Measurements from ENCODE around the gene LAGE3. TPM values are rescaled to one million over a fixed set of nuclear protein-coding genes. Genes with fewer than 3 reads are reported as not detected.

The LAGE3 gene
- total and polyA plus RNA-seq, 9 donors: 2.7 to 39.3 (median 22.9) TPM

DNA sequence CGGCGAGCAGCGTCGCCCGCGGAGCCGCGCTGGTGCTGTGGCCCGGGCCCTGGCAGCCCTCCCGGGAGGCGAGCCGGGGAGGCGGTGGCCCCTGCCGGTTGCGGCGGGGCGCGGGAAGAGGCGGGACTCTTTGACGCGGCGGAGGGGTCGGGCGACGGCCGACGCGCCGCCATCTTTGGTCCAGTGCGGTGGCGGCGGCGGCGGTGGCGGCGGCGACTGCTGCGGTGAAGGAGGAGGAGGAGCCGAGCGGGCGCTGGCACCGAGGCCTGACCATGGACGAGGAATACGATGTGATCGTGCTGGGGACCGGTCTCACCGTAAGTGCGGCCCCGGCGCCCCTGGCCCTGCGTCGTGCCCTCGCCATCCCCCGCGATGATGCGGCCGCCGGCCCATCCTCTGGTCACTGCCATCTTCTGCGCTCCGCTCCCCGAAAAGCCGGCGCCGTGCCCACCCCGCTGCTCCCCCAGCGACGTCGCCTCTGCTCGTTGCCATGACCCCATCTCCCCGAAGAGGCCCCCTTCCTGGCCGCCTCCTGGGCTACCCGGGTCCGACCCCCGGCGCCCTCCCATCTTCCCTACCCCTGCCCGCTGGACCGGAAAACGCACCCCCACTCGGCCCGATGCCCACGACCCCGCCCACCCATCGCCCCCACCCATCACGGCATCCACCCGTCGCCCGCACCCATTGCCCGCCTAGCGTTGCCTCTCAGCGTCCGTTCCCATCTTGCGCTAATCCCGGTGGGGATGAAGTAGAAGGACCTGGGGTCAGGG, 41.9 kb downstream of the LAGE3 start, which contains the start of gene GDI1:
Gene GDI1 (plus strand): TSS at position 172 of the 770 bp plus-strand sequence. CDS start 101 bp downstream, at position 273.
- Histone ChIP-seq H3K4me3 (peak within 1 kb of the TSS; percentile 64), H3K27me3 (no peaks in the 10 kb centered on the region), H3K9me3 (no peaks in the 10 kb centered on the region), H3K36me3 (no peaks in the 10 kb centered on the region), H3K27ac (peak within 1 kb of the TSS; percentile 88 to 91), H3K4me1 (ENCODE audit: insufficient read depth) (peaks cover 6% of the 10 kb centered on the region)
- WGBS, 3 donors: 23 to 43% (median 36%) methylated on average over 74 to 93 of the region's 93 CpGs
- DNase-seq: peak; percentile 55 to 72 (median 72)
- intact Hi-C loops (cut with DNase I): no loop called here
- TF ChIP-seq, protein P1, sequence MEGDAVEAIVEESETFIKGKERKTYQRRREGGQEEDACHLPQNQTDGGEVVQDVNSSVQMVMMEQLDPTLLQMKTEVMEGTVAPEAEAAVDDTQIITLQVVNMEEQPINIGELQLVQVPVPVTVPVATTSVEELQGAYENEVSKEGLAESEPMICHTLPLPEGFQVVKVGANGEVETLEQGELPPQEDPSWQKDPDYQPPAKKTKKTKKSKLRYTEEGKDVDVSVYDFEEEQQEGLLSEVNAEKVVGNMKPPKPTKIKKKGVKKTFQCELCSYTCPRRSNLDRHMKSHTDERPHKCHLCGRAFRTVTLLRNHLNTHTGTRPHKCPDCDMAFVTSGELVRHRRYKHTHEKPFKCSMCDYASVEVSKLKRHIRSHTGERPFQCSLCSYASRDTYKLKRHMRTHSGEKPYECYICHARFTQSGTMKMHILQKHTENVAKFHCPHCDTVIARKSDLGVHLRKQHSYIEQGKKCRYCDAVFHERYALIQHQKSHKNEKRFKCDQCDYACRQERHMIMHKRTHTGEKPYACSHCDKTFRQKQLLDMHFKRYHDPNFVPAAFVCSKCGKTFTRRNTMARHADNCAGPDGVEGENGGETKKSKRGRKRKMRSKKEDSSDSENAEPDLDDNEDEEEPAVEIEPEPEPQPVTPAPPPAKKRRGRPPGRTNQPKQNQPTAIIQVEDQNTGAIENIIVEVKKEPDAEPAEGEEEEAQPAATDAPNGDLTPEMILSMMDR (IDR thresholded peaks at IDR 0.05): no peak
- peak; percentile 55 for TF ChIP-seq POLR2A (IDR thresholded peaks at IDR 0.05)

- no peaks in the 10 kb centered on the region for H3K36me3 ChIP-seq
Measured at GRCh38 chrX:154436374-154436982, 42.6 kb downstream of the LAGE3 start.

DNA sequence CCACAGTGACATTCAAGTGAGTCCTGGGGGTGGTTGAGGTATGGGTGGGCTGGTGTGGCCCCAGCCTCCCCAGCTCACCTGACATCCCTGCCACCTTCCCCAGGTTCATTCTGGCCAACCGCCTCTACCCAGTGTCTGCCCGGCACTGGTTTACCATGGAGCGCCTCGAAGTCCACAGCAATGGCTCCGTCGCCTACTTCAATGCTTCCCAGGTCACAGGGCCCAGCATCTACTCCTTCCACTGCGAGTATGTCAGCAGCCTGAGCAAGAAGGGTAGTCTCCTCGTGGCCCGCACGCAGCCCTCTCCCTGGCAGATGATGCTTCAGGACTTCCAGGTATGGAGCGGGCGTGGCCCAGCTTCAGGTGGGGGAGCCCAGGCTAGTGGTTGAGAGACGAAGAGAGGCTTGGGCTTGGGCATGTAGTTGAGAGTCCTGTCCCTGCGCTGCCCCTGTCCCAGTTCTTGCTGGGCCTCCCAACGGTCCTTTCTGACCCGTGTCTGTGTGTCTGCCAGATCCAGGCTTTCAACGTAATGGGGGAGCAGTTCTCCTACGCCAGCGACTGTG, 43.8 kb downstream of the LAGE3 start:
- TF ChIP-seq, protein P1 (IDR thresholded peaks at IDR 0.05): no peak
- no peak for TF ChIP-seq POLR2A (IDR thresholded peaks at IDR 0.05)
- TF ChIP-seq EP300 (IDR thresholded peaks at IDR 0.05): no peak
- no peak for DNase-seq
- WGBS, 3 donors: 87 to 94% (median 89%) methylated on average over 19 of the region's 19 CpGs
- no peaks in the 10 kb centered on the region for H3K27me3 ChIP-seq
- H3K9me3 ChIP-seq: no peaks in the 10 kb centered on the region
- no peak overlapping the region for H3K27ac ChIP-seq
- intact Hi-C loops (cut with DNase I): no loop called here
- H3K4me1 ChIP-seq (ENCODE audit: insufficient read depth): peaks cover 6% of the 10 kb centered on the region
- H3K36me3 ChIP-seq: no peaks in the 10 kb centered on the region
- no peak overlapping the region for H3K4me3 ChIP-seq

More at GRCh38 chrX:154436374-154436982, 42.6 kb downstream of the LAGE3 start:
- Histone ChIP-seq H3K4me1 (ENCODE audit: insufficient read depth) (peaks cover 6% of the 10 kb centered on the region), H3K4me3 (peak overlapping the region; percentile 64), H3K9me3 (no peaks in the 10 kb centered on the region), H3K27me3 (no peaks in the 10 kb centered on the region), H3K27ac (peak overlapping the region; percentile 88 to 91)
- 26 to 36% (median 33%) methylated on average over 35 to 64 of the region's 78 CpGs for WGBS, 3 donors
- DNase-seq: peak in 4 of 5 donors; percentile 35 to 62 (median 56)
- TF ChIP-seq, protein P1 (IDR thresholded peaks at IDR 0.05): no peak
- TF ChIP-seq EP300 (IDR thresholded peaks at IDR 0.05) (no peak), POLR2A (IDR thresholded peaks at IDR 0.05) (no peak)
- intact Hi-C loops (cut with DNase I): no loop called here

DNA sequence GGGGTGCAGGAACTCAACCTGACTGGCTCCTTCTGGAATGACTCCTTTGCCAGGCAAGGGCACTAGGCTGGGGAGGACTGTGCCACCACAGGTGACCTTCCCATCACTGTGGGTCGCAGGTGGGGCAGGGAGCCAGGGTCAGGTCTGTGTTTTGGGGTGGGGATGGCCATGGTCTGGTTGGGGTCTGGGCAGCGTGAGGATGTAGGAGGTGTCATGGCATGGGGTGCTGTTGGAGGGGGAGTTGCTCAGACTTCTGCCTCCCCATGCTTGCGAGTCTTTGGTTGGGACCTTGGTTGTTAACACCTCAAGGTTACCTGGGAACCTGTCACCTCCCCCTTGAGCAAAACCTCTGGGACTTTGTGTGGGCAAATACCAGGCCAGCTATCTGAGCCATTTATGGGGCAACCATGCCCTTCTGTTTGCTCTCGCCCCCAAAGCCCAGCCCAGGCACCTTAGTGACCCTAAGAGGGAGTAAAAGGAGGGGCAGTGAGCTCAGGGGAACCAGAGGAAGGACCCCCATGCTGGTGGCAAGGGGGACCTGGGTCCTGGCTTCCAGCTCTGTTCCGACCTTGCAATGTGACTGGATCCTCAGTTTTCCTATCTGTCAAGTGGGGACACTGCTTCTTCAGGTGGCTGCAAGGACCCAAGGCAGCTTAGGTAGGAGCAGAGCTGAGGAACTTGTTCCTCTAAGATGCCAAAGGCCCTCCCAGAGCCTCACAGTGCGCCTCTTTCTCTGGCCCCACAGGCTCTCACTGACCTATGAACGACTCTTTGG, 44.5 kb downstream of the LAGE3 start:
- no peaks in the 10 kb centered on the region for H3K27me3 ChIP-seq
- WGBS, 3 donors: 73 to 80% (median 77%) methylated on average over 7 of the region's 7 CpGs
- H3K27ac ChIP-seq: no peak overlapping the region
- peaks cover 6% of the 10 kb centered on the region for H3K4me1 ChIP-seq (ENCODE audit: insufficient read depth)
- H3K9me3 ChIP-seq: no peaks in the 10 kb centered on the region
- TF ChIP-seq EP300 (IDR thresholded peaks at IDR 0.05): no peak
- no peak for TF ChIP-seq POLR2A (IDR thresholded peaks at IDR 0.05)
- TF ChIP-seq, protein P1 (IDR thresholded peaks at IDR 0.05): no peak
- DNase-seq: no peak
- intact Hi-C loops (cut with DNase I): no loop called here
- H3K36me3 ChIP-seq: no peaks in the 10 kb centered on the region
- no peak overlapping the region for H3K4me3 ChIP-seq

All from ovary (tissue), 9 donors.